ENCODE data around the gene C22orf39.

GRCh38 chr22:19443544-19444211 is 3.8 kb downstream of the C22orf39 start:
- TF ChIP-seq EZH2 (IDR thresholded peaks at IDR 0.05; ENCODE audit: borderline replicate concordance, insufficient read depth, low read depth, low read length, poor library complexity, severe bottlenecking) (no peak), CTCF (IDR thresholded peaks at IDR 0.05) (no peak)

Data from B cell (primary cell).